Ishikawa (cell line): ENCODE data around the gene CCDC121.

Experiments
- CEBPB ChIP-seq: IDR thresholded peaks from 2 replicates; pipeline ENCODE4 v1.6.1; 2012
- CREB1 ChIP-seq: IDR thresholded peaks from 2 replicates; pipeline ENCODE4 v1.6.1; 2012; ENCODE audit warnings: low read depth
- EP300 ChIP-seq: IDR thresholded peaks from 2 replicates; pipeline ENCODE4 v1.6.1; 2012; ENCODE audit warnings: borderline replicate concordance
- FOXM1 ChIP-seq: IDR thresholded peaks from 2 replicates; pipeline ENCODE4 v1.6.1; 2012; ENCODE audit warnings: low read depth, borderline replicate concordance
- NFIC ChIP-seq: IDR thresholded peaks from 2 replicates; pipeline ENCODE4 v1.6.1; 2012
- RAD21 ChIP-seq: IDR thresholded peaks from 2 replicates; pipeline ENCODE4 v1.6.1; 2012; ENCODE audit warnings: low read depth
- YY1 ChIP-seq: IDR thresholded peaks from 2 replicates; pipeline ENCODE4 v1.6.1; 2012; ENCODE audit warnings: low read depth
- TF ChIP-seq, protein P1 (sequence below): IDR thresholded peaks from 2 replicates; pipeline ENCODE4 v1.6.1; 2012; ENCODE audit warnings: low read depth, mild to moderate bottlenecking
- TF ChIP-seq, protein P2 (sequence below): IDR thresholded peaks from 2 replicates; pipeline ENCODE4 v1.6.1; 2012

DNA sequence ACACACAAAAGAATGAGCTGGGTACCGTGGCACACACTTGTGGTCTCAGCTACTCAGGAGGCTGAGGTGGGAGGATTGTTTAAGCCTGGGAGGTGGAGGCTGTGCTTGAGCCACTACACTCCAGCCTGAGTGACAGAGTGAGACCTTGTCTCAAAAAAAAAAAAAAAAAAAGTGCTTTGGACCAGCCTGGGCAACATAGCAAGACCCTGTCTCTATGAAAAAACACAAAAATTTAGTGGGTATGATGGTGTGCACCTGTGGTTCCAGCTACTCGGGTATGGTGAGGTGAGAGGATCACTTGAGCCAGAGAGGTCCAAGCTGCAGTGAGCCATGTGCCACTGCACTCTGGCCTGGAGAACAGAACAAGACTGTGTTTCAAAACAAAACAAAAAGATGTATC lies 35.6 kb downstream of the CCDC121 start:
- TF ChIP-seq RAD21 (no peak), EP300 (no peak), NFIC (no peak), CREB1 (no peak), YY1 (no peak), CEBPB (no peak), FOXM1 (no peak)
- TF ChIP-seq, protein P1, sequence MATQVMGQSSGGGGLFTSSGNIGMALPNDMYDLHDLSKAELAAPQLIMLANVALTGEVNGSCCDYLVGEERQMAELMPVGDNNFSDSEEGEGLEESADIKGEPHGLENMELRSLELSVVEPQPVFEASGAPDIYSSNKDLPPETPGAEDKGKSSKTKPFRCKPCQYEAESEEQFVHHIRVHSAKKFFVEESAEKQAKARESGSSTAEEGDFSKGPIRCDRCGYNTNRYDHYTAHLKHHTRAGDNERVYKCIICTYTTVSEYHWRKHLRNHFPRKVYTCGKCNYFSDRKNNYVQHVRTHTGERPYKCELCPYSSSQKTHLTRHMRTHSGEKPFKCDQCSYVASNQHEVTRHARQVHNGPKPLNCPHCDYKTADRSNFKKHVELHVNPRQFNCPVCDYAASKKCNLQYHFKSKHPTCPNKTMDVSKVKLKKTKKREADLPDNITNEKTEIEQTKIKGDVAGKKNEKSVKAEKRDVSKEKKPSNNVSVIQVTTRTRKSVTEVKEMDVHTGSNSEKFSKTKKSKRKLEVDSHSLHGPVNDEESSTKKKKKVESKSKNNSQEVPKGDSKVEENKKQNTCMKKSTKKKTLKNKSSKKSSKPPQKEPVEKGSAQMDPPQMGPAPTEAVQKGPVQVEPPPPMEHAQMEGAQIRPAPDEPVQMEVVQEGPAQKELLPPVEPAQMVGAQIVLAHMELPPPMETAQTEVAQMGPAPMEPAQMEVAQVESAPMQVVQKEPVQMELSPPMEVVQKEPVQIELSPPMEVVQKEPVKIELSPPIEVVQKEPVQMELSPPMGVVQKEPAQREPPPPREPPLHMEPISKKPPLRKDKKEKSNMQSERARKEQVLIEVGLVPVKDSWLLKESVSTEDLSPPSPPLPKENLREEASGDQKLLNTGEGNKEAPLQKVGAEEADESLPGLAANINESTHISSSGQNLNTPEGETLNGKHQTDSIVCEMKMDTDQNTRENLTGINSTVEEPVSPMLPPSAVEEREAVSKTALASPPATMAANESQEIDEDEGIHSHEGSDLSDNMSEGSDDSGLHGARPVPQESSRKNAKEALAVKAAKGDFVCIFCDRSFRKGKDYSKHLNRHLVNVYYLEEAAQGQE = no peak
- TF ChIP-seq, protein P2, sequence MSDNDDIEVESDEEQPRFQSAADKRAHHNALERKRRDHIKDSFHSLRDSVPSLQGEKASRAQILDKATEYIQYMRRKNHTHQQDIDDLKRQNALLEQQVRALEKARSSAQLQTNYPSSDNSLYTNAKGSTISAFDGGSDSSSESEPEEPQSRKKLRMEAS = no peak
